ENCODE results near the gene ALKBH4. TPM values are rescaled to one million over a fixed set of nuclear protein-coding genes. Genes with fewer than 3 reads are reported as not detected.

ALKBH4 gene
- total and polyA plus RNA-seq, 2 of the 8 experiments (the other 6 are each of a cell fraction or from before 2014, with no cell fraction given): 10.2 to 16.6 TPM

GRCh38 chr7:102424129-102424551 lies 40.5 kb downstream of the ALKBH4 start:
- no peak overlapping the region for H3K23ac ChIP-seq (ENCODE audit: insufficient read length)
- no peak overlapping the region for H4K5ac ChIP-seq (ENCODE audit: insufficient read length, low read depth, low read length)
- peak overlapping the region; percentile 53; the same call in 1 of the 2 replicates for H3K27ac ChIP-seq (ENCODE audit: low read depth, low read length)
- H2AFZ ChIP-seq (ENCODE audit: low read length): no peak overlapping the region
- no peaks in the 10 kb centered on the region for H3K79me2 ChIP-seq (ENCODE audit: control insufficient read depth in 1 of 2, insufficient read depth in 2 of 2, low read length in 2 of 2)
- H3K56ac ChIP-seq (replicated peaks; ENCODE audit: insufficient read length, low read depth, low read length): no peak overlapping the region
- H2BK120ac ChIP-seq (replicated peaks; ENCODE audit: low read depth, low read length): no peak overlapping the region
- H4K91ac ChIP-seq (replicated peaks; ENCODE audit: insufficient read length, low read length): no peak overlapping the region
- peak overlapping the region; percentile 63; the same call in 1 of the 2 replicates for H2BK5ac ChIP-seq (ENCODE audit: low read depth, low read length)
- H3K9ac ChIP-seq (replicated peaks in 1 of 4; ENCODE audit: extremely low read depth in 1 of 4, low read depth in 3 of 4, low read length in 3 of 4): no peak overlapping the region; a peak in 2 of 7 replicates
- H3K4me3 ChIP-seq (ENCODE audit: extremely low read depth in 1 of 4, insufficient read depth in 2 of 4, low read depth in 3 of 4, low read length in 4 of 4): no peak overlapping the region
- peaks cover 0 to 14% (median 1%) of the 10 kb centered on the region in 4 experiments; a peak in 2 of 7 replicates for H3K4me1 ChIP-seq (replicated peaks in 1 of 4; ENCODE audit: control insufficient read depth in 3 of 4, insufficient read depth in 4 of 4, low read length in 3 of 4)
- H2BK20ac ChIP-seq (ENCODE audit: low read length): no peak overlapping the region
- peak; percentile 45; the same call in 1 of the 2 replicates for TF ChIP-seq MAX (IDR thresholded peaks at IDR 0.05)
- TF ChIP-seq EP300 (IDR thresholded peaks at IDR 0.05; ENCODE audit: borderline replicate concordance in 1 of 2, low read depth in 2 of 2, low read length in 2 of 2): no peak
- H4K8ac ChIP-seq (ENCODE audit: extremely low read depth, insufficient read depth, low read length): no peak overlapping the region; the same call in 1 of the 2 replicates
- POLR2A ChIA-PET (ENCODE audit: partially characterized antibody): interaction anchor here (0.9 to 9.5 kb wide), 6 partner anchors 10 to 47 kb away, joined by 3 to 49 read pairs (median 3); partner anchors contain the start of gene ORAI2
- no peaks in the 10 kb centered on the region for H3K23me2 ChIP-seq (ENCODE audit: low read depth, low read length)
- no peak overlapping the region for H3K4me2 ChIP-seq (ENCODE audit: insufficient read depth in 1 of 2, low read depth in 2 of 2, low read length in 2 of 2)
- H3K9me3 ChIP-seq (ENCODE audit: insufficient read depth in 2 of 2, low read depth in 1 of 2, low read length in 1 of 2): no peaks in the 10 kb centered on the region
- H3K79me1 ChIP-seq (ENCODE audit: low read depth, low read length): no peaks in the 10 kb centered on the region; the same call in 1 of the 2 replicates
- no peak overlapping the region for H2AK5ac ChIP-seq (ENCODE audit: low read depth, low read length)
- CTCF ChIA-PET (ENCODE audit: partially characterized antibody): interaction anchor here (0.9 to 3.6 kb wide), 3 partner anchors 11 to 28 kb away, joined by 3 to 12 read pairs (median 11); partner anchors contain the start of gene PRKRIP1
- H2BK15ac ChIP-seq (ENCODE audit: low read length): no peak overlapping the region
- 80% methylated on average over 12 of the region's 12 CpGs; no CpG with 5 or more reads in 1 of the 2 experiments for WGBS, 2 experiments (ENCODE audit: extremely low coverage in 1 of 2, insufficient coverage in 1 of 2, insufficient read length in 1 of 2, insufficient replicate concordance in 2 of 2, low coverage in 1 of 2, low lambda C conversion rate in 2 of 2, missing lambda C conversion rate in 1 of 2)
- FAIRE-seq (no peak), DNase-seq (ENCODE audit: low read depth in 1 of 2, low spot score in 2 of 2) (no peak)
- no peak overlapping the region for H3K14ac ChIP-seq (ENCODE audit: insufficient read length)
- H3K4ac ChIP-seq (replicated peaks; ENCODE audit: insufficient read length, low read depth, low read length): no peak overlapping the region
- H4K20me1 ChIP-seq (replicated peaks in 1 of 2; ENCODE audit: control insufficient read depth in 1 of 2, insufficient read depth in 2 of 2, low read length in 2 of 2): peaks cover 3 to 9% of the 10 kb centered on the region in 2 experiments
- H2BK12ac ChIP-seq (ENCODE audit: low read depth, low read length): 0 out of 2 replicates have a peak overlapping the region, but pooled peaks have one; percentile 27
- peaks cover 2 to 14% (median 7%) of the 10 kb centered on the region in 4 experiments; a peak in 6 of 8 replicates for H3K36me3 ChIP-seq (ENCODE audit: control insufficient read depth in 2 of 4, insufficient read depth in 4 of 4, low read length in 3 of 4)
- peak overlapping the region; percentile 15; the same call in 1 of the 2 replicates for H3K18ac ChIP-seq (ENCODE audit: extremely low read depth, low read length)
- no peaks in the 10 kb centered on the region for H3K27me3 ChIP-seq (replicated peaks in 1 of 4; ENCODE audit: control insufficient read depth in 3 of 4, extremely low read depth in 1 of 4, insufficient read depth in 3 of 4, low read length in 3 of 4)
